Body of pancreas (tissue), 4 donors: ENCODE measurements around the gene ACSM5.

Source experiments
- CTCF ChIP-seq, 7 experiments: fragments of 450-650 bp in 4 of 7; fragments of 200-600 bp in 3 of 7; sonication (generic) in 3 of 7; IDR thresholded peaks; one replicate each; pipeline ENCODE4 v1.5.1; 2016 to 2019; ENCODE audit warnings: antibody characterized with exemption in 7 of 7
- POLR2A ChIP-seq, 3 donors: fragments of 450-650 bp; IDR thresholded peaks; one replicate each; pipeline ENCODE4 v1.6.1; 2016; ENCODE audit warnings: antibody characterized with exemption in 3 of 3, mild to moderate bottlenecking in 2 of 3

DNA sequence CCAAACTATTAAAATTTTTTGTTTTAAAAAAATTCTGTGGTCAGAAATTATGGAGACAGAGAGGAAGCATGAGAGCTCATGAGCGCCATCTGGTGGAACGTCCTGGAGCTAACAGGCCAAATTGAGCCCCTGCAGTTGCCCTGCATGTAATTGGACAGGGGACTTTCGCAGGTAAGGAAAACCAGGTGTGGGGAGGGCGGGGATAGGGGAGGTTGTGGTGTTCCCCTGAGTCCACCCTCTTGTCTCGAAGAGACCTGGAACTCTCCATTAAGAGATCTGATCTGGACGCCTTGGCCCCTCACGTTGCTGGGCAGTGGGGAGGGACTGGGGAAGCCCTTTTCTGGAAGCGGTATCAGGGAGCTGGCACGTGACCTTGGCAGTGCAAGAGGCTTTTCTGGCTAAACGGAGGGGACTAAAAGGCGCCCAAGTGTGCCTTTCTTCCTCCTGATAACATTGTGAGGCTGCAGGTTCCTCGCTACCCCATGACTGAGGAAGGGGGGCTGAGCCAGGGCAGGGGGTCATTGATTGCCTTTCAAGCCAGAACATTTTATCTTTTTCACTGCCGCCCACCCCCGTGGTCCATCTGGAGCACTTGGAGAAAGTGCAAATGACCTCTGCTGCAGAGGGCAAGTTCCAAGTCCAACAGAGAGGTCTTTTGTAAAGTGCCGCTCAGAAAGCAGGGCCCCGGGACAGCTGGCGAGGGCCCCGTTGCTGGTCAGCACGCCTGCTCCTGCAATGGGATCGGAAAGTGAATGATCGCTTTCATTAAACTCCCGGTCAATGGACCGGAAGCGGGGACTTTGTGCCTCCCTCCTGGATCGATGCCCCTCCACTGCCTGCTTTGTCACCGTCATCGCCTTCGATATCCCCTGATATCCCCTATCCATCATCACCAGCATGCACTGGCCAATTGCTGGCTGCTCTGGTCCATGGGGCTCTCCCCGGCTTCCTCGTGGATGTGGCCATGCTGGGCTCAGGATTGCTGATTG is 23.2 kb upstream of the ACSM5 start:
- TF ChIP-seq POLR2A (IDR thresholded peaks at IDR 0.05) (no peak), CTCF (IDR thresholded peaks at IDR 0.05) (peak; percentile 75 to 92 (median 83))
